ENCODE results near the gene STMN3.
"Not testable (repeated sequence)": the region's sequence is repeated elsewhere in the genome, so short reads cannot be mapped to it uniquely, and the experiment has no call there.

The STMN3 gene

DNA sequence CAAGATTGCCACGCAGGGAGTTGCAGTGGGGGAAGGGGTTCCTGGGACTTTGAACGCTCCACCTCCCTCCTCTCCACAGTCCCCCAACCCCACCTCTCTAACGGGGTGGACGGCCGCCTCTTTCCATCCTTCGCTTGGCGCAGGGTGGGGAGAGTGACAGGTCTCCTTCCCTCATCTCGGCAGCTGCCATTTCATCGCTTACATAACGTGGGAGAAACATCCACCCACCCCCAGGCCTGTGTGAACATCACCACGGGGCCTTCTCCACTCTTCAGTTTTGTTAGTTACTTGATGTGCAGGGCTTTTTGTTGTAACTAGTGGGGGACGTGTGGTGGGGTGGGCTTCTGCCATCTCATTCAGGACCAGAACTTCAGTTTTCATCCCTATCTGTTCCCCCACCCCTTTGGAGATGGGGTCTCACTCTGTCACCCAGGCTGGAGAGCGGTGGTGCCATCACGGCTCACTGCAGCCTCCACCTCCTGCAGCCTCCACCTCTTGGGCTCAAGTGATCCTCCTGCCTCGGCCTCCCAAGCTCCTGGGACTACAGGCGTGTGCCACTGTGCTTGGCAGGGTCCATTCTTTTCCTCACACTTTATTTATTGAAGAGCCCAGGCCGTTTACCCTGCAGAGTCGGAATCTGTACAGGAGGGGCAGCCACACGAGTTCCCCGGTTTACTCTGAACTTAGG lies 22.6 kb upstream of the STMN3 start:
- DNase-seq, result no peak

DNA sequence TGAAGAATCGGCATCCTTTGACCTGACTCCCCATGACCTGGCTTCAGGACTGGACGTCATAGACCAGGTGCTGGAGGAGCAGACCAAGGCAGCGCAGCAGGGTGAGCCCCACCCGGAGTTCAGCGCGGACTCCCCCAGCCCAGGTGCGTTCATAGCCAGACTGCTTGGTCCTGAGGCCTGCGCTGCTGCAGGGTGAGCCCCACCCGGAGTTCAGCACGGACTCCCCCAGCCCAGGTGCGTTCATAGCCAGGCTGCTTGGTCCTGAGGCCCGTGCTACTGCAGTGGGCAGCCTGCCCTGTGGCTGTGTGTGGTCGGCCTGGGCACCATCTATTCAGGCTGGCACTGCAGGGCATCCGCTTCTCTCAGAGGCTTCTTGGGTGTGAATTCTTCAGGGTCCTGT lies 20.7 kb upstream of the STMN3 start:
- DNase-seq, result no peak

DNA sequence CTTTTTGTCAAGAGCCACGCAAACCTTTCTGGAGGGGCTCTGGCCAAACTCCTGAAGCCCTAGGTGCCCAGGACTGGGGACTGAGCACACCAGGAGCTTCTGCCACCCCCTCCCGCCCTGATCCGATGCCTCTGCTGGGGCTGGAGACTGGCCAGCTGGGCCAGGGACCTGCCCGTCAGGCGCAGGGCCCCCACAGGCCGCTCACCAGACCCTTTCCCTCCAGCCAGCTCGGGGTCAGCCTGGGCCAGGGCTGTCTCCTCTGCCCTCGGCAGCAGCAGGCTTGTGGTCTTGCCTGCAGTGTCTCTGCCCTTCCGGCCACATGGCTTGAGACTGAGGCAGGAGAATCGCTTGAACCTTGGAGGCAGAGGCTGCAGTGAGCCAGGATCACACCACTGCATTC lies 19.4 kb upstream of the STMN3 start:
- no peak for DNase-seq

DNA sequence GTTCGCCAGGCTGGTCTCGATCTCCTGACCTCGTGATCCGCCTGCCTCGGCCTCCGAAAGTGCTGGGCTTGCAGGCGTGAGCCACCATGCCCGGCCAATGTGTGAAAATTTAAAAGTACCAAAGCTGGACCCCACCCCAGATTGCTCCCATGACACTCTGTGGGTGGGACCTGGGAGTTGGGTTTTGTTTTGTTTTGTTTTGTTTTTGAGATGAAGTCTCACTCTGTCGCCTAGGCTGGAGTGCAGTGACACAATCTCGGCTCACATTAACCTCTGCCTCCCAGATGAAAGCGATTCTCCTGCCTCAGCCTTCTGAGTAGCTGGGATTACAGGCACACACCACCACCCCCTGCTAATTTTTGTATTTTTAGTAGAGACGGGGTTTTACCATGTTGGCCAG lies 18.5 kb upstream of the STMN3 start:
- DNase-seq, result not testable (repeated sequence)

DNA sequence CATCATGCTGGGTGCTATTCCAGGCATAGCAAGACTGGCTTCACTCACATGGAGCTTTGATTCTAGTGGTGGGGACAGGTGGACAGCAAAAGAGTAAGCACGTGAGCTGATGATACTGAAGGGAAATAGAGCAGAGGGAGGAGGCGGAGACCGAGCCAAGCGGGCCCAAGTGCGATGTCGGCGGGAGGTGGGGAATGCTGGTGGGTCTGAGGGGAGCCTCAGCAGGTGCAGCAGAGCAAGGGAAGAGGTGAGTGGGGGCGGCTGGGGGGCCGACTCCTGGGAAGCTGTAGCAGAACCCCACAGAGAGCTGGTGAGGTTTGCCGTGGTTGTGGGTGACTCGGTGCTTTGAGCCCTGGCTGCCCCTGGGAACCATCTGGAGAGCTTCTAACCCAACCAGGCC lies 15.1 kb upstream of the STMN3 start:
- DNase-seq, result no peak

DNA sequence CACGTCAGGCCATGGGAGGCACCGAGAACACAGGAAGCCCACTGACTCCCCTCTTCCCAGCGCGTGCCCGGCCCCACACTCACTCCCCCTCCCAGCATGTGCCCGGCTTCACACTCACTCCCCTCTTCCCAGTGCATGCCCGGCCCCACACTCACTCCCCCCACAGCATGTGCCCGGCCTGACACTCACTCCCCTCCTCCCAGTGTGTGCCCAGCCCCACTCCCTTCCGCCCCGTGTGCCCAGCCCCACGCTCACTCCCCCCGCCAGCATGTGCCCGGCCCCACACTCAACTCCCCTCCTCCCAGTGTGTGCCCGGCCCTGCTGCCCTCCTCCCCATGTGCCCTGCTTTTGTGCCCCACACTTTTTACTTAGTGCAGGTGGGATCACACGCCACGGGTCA lies 14.6 kb upstream of the STMN3 start:
- no peak for DNase-seq

DNA sequence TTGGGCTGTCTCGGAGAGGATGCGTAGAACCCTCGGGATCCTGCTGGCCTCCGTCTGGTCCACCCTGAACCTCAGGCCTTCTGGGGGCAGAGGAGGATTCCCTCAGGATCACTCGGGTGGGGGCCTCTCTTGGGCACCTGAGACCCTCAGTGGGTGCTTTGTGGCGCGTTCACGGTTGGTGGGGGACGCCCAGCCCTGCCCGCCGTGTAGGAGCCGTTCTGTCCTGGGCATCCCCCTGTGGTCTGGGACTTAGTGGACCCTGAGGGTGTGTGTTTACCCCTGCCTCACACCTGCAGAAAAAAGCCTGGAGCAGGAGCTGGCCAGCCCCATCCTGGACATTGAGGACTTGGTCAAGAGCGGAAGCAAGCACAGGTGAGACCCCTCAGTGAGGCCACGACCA lies 12.5 kb upstream of the STMN3 start:
- no peak for DNase-seq

DNA sequence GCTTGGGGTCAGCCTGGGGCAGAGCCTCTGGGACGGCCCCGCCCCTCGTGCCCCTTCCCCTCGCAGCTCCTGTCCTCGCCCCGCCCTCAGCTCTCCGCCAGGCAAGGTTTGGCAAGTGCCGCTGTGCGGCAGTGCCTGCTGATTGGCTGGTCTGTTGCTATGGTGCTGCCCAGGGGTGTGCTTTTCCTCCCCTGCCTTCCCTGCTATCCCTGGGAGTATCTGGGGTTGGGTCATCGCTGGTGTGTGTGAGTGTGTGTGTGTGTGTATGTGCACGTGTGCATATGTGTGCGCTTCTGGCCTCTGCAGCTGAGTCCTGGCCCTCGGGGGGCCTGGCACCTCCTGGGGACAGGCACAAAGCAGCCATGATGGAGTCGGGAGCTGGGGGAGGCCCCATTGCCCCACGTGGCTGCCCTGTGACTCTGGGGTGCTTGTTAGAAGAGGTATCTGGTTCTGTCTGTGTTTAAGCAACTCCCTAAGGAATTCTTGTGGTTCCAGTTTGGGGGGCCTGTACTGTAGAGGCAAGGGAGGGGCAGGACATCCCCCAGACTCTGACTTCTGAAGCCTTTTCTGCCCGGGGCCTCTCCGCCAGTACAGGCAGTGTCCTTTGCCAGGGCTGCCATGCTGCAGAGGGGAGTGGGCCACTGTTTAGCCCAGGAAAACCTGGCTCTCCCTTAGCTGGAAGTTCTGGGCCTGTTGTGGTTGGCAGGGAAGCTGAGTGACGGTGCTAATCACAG lies 11.8 kb upstream of the STMN3 start:
- no peak for DNase-seq

DNA sequence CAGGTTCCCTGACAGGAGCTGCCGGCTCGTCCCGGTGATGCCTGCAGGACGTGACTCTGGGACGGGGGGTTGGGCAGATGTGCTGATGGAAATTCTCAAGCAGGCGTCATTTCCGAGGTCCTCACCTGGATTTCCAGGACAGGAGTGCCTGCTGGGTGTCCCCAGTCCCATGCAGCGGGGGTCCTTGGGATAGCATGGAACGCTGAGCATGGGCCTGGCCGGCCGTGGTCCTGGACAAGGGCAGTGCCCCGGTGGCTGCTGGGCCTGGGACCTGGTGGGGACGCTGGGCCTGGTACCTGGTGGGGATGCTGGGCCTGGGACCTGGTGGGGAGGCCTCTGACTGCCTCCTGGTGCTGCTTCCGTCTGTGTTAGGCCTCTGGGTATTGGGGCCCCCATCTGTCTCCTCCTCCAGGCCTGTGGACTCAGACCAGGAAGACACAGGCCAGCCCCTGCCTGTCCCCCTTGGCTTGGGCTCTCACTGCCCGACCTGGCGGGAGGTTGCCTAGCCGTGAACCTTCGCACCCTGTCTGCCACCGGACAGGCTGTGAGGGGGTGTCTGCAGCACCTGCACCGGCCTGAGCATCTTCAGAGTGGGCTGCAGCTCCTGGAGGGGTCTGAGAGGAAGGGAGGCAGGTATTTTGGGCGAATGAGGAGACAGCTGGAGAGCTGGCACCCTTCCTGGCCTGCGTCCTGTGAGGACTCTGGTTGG lies 11.1 kb upstream of the STMN3 start:
- DNase-seq, result no peak

DNA sequence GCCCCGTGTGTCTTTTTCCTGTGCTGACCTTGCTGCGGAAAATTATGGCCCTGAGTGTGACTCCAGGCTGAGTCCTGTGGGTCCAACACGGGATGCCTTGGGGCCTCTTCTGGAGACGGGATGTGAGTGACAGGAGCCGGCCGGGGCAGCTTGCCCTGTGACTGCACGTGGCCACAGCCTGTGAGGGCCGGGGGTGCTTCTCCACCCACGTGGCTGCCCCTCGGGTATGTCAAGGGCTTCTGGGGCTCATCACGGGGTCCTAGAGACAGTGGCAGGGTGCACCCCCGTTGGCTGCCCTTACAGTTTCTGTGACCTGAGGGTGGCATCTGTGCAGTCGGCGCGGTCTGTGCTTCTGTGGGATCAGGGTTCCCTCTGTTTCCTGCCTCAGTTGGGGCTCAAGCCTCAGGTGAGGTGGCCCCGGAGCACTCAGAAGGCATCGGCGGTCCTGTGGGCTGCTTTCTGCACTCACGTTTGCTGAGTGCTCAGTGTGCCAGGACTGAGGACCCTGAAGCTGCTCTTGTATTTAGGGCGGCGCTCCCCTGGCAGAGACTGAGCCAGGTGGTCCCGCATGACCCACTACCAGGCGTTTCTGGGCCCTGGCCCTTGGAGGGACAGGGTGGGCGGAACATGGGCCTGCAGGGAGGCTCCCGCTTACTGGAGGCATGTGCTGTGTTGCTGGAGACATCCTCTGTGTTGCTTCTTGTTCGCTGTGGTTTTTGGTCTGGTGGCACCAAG lies 10.3 kb upstream of the STMN3 start:
- DNase-seq, result no peak

DNA sequence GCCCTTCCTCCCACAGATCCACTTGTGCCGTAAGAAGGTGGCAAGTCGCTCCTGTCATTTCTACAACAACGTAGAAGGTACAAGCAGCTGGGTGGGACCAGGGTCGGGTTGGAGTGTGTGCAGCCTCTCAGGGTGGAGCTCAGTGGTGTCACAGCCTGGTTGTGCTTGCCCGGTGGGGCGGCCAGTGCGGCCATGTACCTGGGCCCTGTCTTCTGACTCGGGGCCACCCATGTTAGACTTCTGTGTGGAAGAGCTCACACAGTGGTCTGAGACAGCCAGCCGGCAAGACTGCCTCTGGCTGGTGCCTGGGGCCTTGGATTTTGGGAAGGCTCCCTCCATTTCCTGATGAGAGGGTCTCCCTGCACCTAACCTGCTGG lies 9.6 kb upstream of the STMN3 start:
- DNase-seq, result no peak

DNA sequence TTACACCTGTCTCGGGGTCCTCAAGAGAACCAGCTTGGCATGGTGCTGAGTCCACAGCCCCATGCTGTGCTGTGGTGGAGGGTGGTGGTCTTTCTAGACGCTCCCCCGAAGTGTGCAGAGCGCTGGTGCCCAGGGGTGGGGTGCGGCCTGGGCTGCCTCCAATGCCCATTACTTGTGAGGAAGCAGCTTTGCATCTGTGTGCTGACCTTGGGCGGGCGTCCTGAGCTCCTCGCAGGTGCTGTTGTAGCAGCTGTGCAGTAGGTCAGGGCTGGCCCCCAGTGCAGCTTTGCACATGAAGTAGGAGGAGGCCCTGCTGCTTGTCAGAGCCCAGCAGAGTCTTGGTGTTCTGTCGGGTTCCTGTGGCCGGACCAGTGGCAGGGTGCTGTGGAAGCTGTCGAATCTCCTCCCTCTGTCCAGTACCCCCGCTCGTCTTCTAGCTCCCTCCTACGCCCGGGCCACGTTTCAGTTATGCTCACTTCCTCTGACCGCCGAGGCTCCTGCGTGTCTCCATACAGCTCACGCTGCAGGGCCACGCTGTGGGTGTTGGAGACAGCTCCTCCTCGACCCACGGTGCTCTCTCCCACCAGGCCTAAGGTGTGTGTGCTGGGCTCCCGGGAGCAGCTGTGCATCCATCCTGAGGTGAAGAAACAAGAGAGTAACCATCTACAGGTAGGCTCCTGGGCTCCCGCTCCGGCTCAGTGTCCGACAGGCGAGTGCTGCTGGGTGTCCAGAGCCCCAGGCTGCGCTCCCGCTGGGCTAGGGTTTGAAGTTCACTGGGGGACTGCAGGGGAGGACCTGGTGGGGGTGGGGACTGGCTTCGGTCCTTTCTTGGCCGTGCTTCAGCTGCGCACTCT lies 9.0 kb upstream of the STMN3 start:
- no peak for DNase-seq

DNA sequence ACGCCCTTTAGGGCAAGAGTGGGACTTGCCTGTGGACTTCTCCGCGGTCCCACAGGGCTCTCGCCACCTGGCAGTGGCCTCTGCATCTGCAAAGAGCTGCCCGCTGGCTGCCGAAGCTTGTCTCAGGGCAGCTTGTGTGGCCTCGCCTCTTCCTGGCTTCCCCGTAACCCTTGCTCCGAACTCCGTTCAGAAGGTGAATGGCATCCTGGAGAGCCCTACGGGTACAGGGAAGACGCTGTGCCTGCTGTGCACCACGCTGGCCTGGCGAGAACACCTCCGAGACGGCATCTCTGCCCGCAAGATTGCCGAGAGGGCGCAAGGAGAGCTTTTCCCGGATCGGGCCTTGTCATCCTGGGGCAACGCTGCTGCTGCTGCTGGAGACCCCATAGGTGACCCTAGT lies 7.9 kb upstream of the STMN3 start:
- no peak for DNase-seq

DNA sequence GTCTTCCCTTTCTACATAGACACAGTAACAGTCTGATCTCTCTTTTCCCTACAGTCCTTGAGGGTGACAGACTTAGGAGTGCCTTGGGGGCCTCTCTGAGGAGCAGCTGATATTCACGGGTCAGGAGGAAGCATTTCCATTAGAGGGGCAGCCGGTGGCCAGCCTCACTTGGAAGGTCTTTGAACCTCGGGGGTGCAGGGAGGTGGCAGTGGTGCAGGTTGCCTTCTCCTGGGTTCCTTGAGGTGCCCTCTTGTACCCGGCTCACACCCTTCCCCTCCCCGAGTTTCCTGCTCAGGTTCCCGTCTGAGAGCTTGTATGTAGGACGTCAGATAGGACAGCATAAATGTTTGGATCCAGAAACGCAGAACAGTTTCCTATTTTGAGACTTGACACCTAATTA lies 7.4 kb upstream of the STMN3 start:
- no peak for DNase-seq

DNA sequence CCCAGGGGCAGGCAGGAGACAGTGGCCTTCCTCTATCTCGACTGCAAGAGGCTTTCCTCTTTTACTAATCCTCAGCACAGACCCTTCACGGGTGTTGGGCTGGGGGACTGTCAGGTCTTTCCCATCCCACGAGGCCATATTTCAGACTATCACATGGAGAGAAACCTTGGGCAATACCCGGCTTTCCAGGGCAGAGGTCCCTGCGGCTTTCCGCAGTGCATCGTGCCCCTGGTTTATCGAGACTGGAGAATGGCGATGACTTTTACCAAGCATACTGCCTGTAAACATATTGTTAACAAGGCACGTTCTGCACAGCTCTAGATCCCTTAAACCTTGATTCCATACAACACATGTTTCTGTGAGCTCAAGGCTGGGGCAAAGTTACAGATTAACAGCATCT lies 7.0 kb upstream of the STMN3 start:
- not testable (repeated sequence) for DNase-seq

DNA sequence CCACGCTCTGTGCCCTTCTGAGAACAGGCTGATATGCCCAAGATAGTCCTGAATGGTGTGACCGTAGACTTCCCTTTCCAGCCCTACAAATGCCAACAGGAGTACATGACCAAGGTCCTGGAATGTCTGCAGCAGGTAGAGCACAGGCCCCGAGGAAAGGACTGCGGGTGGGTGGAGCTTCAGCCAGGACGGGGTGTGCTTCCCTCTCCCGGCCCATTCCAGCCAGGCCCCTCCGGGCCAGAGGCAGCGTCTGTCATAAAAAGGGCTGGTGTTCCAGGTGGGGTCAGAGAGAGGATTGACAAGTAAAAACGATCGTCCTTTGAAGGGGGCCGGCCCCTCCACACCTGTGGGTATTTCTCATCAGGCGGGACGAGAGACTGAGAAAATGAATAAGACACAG lies 6.1 kb upstream of the STMN3 start:
- no peak for DNase-seq

DNA sequence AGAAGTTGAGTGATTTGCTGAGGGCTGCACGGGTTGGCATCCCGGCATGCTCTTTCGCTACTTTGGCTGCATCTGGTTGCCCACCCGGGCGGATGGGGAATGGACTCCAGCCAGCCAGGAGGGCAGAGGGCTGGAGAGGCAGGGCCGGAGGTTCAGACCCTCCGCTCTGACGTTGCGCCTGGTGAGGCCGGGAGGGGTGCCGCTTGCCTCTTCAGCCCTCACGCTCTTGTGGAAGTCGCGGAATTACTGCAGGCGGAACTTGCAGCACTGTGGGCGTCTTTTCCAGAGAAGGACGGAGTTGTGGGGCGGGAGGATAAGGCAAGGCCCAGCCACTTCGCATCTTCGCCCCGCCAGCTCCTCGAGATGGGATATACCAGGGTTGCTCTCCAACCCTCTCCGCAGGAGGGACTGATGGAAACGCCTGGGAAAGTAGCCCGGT lies 5.5 kb upstream of the STMN3 start:
- no peak for DNase-seq

DNA sequence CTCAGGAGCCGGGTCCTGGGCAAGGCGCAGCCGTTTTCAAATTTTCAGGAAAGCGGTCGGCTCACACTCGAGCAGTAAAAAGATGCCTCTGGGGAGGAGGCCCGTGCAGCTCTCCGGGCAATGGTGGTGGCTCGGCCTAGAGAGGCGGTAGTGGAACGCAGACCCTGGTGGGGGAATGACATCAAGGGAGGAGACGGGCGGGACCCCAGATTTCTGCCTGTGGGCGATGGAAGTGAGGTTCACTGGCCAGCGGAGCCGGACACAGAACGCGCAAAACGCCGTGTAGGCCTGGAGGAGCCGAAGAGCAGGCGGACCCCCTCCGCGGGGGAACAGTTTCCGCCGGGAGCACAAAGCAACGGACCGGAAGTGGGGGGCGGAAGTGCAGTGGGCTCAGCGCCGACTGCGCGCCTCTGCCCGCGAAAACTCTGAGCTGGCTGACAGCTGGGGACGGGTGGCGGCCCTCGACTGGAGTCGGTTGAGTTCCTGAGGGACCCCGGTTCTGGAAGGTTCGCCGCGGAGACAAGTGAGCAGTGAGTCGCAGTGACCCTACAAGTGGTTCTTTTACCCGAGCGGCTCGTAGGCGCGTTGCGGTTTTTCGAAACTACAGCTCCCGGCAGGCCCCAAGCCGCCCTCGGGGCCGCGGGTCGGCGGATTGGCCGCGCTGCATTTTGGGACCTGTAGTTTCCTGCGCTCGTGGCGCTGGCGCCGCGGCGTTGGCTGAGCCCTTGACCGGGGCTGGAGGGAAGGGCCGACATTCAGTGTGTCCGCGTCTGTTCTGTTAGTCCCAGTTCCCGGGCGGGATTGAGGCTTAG lies 4.9 kb upstream of the STMN3 start, which contains the start of gene RTEL1:
Gene RTEL1 (plus strand): TSS at position 376 of the 812 bp plus-strand sequence. CDS start 1,091 bp downstream, outside the sequence.
- peak; percentile 86 for DNase-seq

DNA sequence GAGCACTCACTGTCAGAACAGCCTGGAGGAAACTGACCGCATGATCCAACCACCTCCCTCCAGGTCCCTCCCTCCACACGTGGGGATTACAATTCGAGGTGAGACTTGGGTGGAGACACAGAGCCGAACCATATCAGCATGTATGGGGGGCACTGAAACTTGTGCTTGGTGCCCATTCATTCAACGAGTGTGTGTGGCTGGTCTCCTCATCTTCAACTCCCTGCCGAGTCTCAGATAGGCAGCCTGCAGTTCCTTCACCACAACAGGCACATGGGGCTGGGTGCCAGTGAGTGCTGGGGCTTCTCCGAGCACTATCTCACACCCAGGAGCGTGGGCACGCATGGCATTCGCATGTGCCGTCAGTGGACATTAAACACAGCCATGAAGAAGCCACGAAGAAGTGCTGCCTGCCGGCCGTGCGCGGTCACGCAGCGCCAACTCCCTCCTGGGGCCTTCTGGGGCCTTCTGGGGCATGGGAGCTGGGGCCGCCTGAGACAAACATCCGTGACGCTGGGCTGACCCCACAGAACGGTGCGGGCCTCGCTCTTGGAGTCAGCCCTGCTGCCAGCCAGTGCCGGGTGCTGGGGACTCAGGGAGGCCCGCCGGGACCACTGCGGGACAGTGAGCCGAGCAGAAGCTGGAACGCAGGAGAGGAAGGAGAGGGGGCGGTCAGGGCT lies 4.2 kb upstream of the STMN3 start:
- DNase-seq, result no peak

DNA sequence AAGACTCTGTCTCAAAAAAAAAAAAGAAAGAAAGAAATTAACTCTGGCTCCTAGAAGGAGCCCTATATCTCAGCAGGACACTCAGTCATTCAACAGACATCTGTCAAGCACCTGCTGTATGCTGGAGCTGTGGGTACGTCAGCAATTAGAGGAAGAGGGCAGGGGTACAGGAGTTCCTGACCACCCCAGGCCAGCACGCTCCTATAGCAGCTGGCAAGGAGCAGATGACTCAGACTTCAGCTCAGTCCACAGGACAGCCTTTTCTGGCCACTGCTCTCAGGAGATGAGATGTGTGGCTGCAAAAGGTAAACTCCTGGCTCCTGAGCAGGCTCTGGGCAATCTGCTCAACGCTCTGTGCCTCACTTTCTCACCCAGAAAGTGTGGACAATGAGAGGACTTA lies 3.2 kb upstream of the STMN3 start:
- DNase-seq, result no peak

DNA sequence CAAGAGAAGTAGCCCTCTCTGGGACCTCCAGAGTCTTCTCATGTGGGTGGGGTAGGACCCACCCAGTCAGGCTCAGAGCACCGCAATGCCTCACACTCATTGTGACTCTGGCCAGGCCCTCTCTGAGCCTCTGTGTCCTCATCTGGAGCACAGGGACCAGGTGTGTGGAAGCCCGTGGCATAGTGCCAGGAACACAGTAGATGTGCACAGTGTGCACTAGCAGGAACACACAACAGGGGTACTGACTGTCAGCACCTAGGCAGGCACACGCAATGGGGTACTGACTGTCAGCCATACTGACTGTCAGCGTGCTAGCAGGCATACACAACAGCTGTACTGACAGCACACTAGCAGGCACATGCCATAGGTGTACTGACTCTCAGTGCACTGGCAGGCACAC lies 2.0 kb upstream of the STMN3 start:
- DNase-seq, result no peak

Data from NCI-H2171 (cell line).